Left lung (tissue), 10 donors: ENCODE results near the gene SLX9. TPM values are rescaled to one million over a fixed set of nuclear protein-coding genes. Genes with fewer than 3 reads are reported as not detected.

Experiments used
- ATAC-seq: fragments of 200-7000 bp; cut with Tn5 transposase; one replicate; pipeline ENCODE4 v1.9.1; 2020; ENCODE audit warnings: moderate library complexity
- DNase-seq, 4 donors: peaks; one replicate each; pipeline ENCODE4 v3.0.0-alpha.2; 2013 to 2020
- H3K27ac ChIP-seq, 2 donors: fragments of 200-600 bp; sonication (generic) in 1 of 2; one replicate each; pipeline versions ENCODE4 v1.5.0 to v1.8.0; 2020 to 2021
- H3K27me3 ChIP-seq, 2 donors: fragments of 200-600 bp; sonication (generic) in 1 of 2; one replicate each; pipeline versions ENCODE4 v1.5.0 to v1.8.0; 2020 to 2021
- H3K36me3 ChIP-seq, 2 donors: fragments of 200-600 bp; sonication (generic) in 1 of 2; one replicate each; pipeline versions ENCODE4 v1.5.0 to v1.8.0; 2020 to 2021
- H3K4me1 ChIP-seq, 2 donors: fragments of 200-600 bp; one replicate each; pipeline ENCODE4 v1.8.0; 2021
- H3K4me3 ChIP-seq, 2 donors: fragments of 200-600 bp; sonication (generic) in 1 of 2; one replicate each; pipeline versions ENCODE4 v1.5.0 to v1.8.0; 2020 to 2021; ENCODE audit warnings: mild to moderate bottlenecking in 1 of 2
- H3K9me3 ChIP-seq, 2 donors: fragments of 200-600 bp; sonication (generic) in 1 of 2; one replicate each; pipeline versions ENCODE4 v1.5.0 to v1.8.0; 2020 to 2021
- CTCF ChIP-seq, 2 donors: fragments of 200-600 bp; sonication (generic) in 1 of 2; IDR thresholded peaks; one replicate each; pipeline versions ENCODE4 v1.5.0 to v1.8.0; 2021; ENCODE audit warnings: antibody characterized with exemption in 2 of 2
- intact Hi-C, 2 donors: fragments of 100-400 bp; cut with DNase I; formaldehyde crosslinking; loops; one replicate each; pipeline versions ENCODE4 v1.11.2 to v1.14.2; 2022
- polyA plus RNA-seq, 6 donors: library from polyadenylated mRNA; unstranded; fragments of 120-200 nt; gene quantifications; one replicate each; pipeline ENCODE4 v1.2.1, GENCODE V29; 2013; ENCODE audit not compliant: insufficient read length in 6 of 6
- total RNA-seq, 2 donors: library from RNA; stranded (reverse); fragmentation: NEBNext Ultra II Directional; extraction: Animal tissue kit (Norgen Biotek cat#: 25700); gene quantifications; one replicate each; pipeline ENCODE4 v1.2.1, GENCODE V29; 2021
- donor health status: DM: no; HTN: yes; CAD: no.
- donor health status: DM: no; HTN: no; CAD: no.

SLX9 gene
- total and polyA plus RNA-seq, 8 donors: 11.5 to 29.6 (median 16.2) TPM

GRCh38 chr21:44931137-44931500 is 8.7 kb upstream of the SLX9 start:
- TF ChIP-seq CTCF (IDR thresholded peaks at IDR 0.05): no peak
- peak overlapping the region; percentile 31 to 53 for H3K4me3 ChIP-seq
- peaks cover 33 to 75% of the 10 kb centered on the region in 2 donors for H3K4me1 ChIP-seq
- peaks cover 12 to 81% of the 10 kb centered on the region in 2 donors for H3K27me3 ChIP-seq
- ATAC-seq: no peak
- peak overlapping the region in 1 of 2 donors; percentile 93 for H3K27ac ChIP-seq
- no peaks in the 10 kb centered on the region for H3K9me3 ChIP-seq
- intact Hi-C loops: no loop called here
- no peaks in the 10 kb centered on the region for H3K36me3 ChIP-seq
- peak in 1 of 4 donors; percentile 88 for DNase-seq

GRCh38 chr21:44931501-44932407 is 8.1 kb upstream of the SLX9 start:
- no peak for TF ChIP-seq CTCF (IDR thresholded peaks at IDR 0.05)
- H3K4me1 ChIP-seq: peaks cover 31 to 69% of the 10 kb centered on the region in 2 donors
- peak; percentile 6 for ATAC-seq
- DNase-seq: peak in 1 of 4 donors; percentile 84
- no peaks in the 10 kb centered on the region for H3K9me3 ChIP-seq
- peak overlapping the region; percentile 31 to 53 for H3K4me3 ChIP-seq
- peak overlapping the region in 1 of 2 donors; percentile 93 for H3K27ac ChIP-seq
- H3K36me3 ChIP-seq: no peaks in the 10 kb centered on the region
- intact Hi-C loops: no loop called here
- H3K27me3 ChIP-seq: peaks cover 12 to 80% of the 10 kb centered on the region in 2 donors

- peaks cover 12 to 72% of the 10 kb centered on the region in 2 donors for H3K27me3 ChIP-seq
These were observed 7.2 kb upstream of the SLX9 start for GRCh38 chr21:44932408-44933181.

GRCh38 chr21:44933199-44933917 is 6.5 kb upstream of the SLX9 start:
- Histone ChIP-seq H3K27me3 (peaks cover 12 to 65% of the 10 kb centered on the region in 2 donors), H3K9me3 (no peaks in the 10 kb centered on the region), H3K36me3 (no peaks in the 10 kb centered on the region), H3K4me3 (peak overlapping the region in 1 of 2 donors; percentile 53), H3K4me1 (peaks cover 17 to 53% of the 10 kb centered on the region in 2 donors), H3K27ac (no peak overlapping the region)
- no peak for TF ChIP-seq CTCF (IDR thresholded peaks at IDR 0.05)
- ATAC-seq: no peak
- no peak for DNase-seq
- intact Hi-C loops: no loop called here

More at GRCh38 chr21:44932408-44933181, 7.2 kb upstream of the SLX9 start:
- Histone ChIP-seq H3K27ac (peak overlapping the region in 1 of 2 donors; percentile 93), H3K9me3 (no peaks in the 10 kb centered on the region), H3K36me3 (no peaks in the 10 kb centered on the region), H3K4me3 (peak overlapping the region; percentile 31 to 53), H3K4me1 (peaks cover 25 to 60% of the 10 kb centered on the region in 2 donors)
- intact Hi-C loops: no loop called here
- TF ChIP-seq CTCF (IDR thresholded peaks at IDR 0.05): peak; percentile 36 to 37
- peak; percentile 65 for ATAC-seq
- DNase-seq: peak in 1 of 4 donors; percentile 95
